ENCODE data around the gene NAA20.

- TF ChIP-seq CTCF (IDR thresholded peaks at IDR 0.05; ENCODE audit: insufficient read depth, low read length, poor library complexity, severe bottlenecking) (no peak), EZH2phosphoT487 (conservative IDR thresholded peaks at IDR 0.05; ENCODE audit: low read length) (no peak)
Measured at GRCh38 chr20:19990850-19991249, 26.3 kb upstream of the NAA20 start.

All from SU-DHL-6 (cell line).